ENCODE measurements around the gene EFCC1.
"Not testable (repeated sequence)": the region's sequence is repeated elsewhere in the genome, so short reads cannot be mapped to it uniquely, and the experiment has no call there.

The EFCC1 gene

GRCh38 chr3:129085165-129085715 is 84.1 kb downstream of the EFCC1 start:
- DNase-seq = no peak

- no peak for DNase-seq
These were observed 84.7 kb downstream of the EFCC1 start for GRCh38 chr3:129085818-129086217.

GRCh38 chr3:129087138-129087702 is 86.1 kb downstream of the EFCC1 start:
- DNase-seq = no peak

- not testable (repeated sequence) for DNase-seq
These were observed 86.8 kb downstream of the EFCC1 start for GRCh38 chr3:129087904-129088303.

- not testable (repeated sequence) for DNase-seq
These were observed 87.2 kb downstream of the EFCC1 start for GRCh38 chr3:129088312-129088711.

Measured in activated CD4-positive, alpha-beta T cell treated with anti-CD3 and anti-CD28 coated beads, Interleukin-2, amount 50 U/mL, for 48 hours (primary cell).